Keratinocyte (primary cell): ENCODE data around the gene PPP2CA. TPM values are rescaled to one million over a fixed set of nuclear protein-coding genes. Genes with fewer than 3 reads are reported as not detected.

Experiments used
- DNase-seq: peaks from one replicate; pipeline ENCODE4 v3.0.0-alpha.2; 2011; ENCODE audit warnings: low read depth, missing footprints, low spot score
- FAIRE-seq: peaks from 2 replicates; lab custom pipeline; 2011; peaks lifted over from hg19 to GRCh38; lab: Jason Lieb, UNC
- H2AFZ ChIP-seq: 2 replicates; pipeline ENCODE4 v1.6.0; 2012; ENCODE audit warnings: low read length, control low read depth, inconsistent platforms; ENCODE audit not compliant: control insufficient read depth
- H3K27ac ChIP-seq: 2 replicates; pipeline ENCODE4 v1.5.1; 2011; ENCODE audit warnings: low read length; ENCODE audit not compliant: control insufficient read depth, insufficient read depth
- H3K27me3 ChIP-seq: 3 replicates; pipeline ENCODE4 v1.6.0; 2011; ENCODE audit warnings: low read length; ENCODE audit not compliant: control insufficient read depth, insufficient read depth; ENCODE audit errors: extremely low read depth
- H3K36me3 ChIP-seq, 2 experiments: 2 replicates in 1 of 2; 3 replicates in 1 of 2; pipeline ENCODE4 v1.5.1; 2011; ENCODE audit warnings: low read length in 2 of 2, mild to moderate bottlenecking in 1 of 2; ENCODE audit not compliant: control insufficient read depth in 2 of 2, insufficient read depth in 2 of 2; ENCODE audit errors: extremely low read depth in 1 of 2
- H3K4me1 ChIP-seq: 3 replicates; pipeline ENCODE4 v1.5.1; 2011; ENCODE audit warnings: low read length; ENCODE audit not compliant: control insufficient read depth, insufficient read depth; ENCODE audit errors: extremely low read depth
- H3K4me2 ChIP-seq: 3 replicates; pipeline ENCODE4 v1.6.0; 2011; ENCODE audit warnings: low read depth, low read length; ENCODE audit not compliant: control insufficient read depth, insufficient read depth; ENCODE audit errors: extremely low read depth
- H3K4me3 ChIP-seq, 3 experiments: fragments of 200-600 bp in 1 of 3; sonication (generic) in 1 of 3; 2 replicates in 2 of 3; 3 replicates in 1 of 3; pipeline ENCODE4 v1.5.1; 2011 to 2016; ENCODE audit warnings: low read length in 3 of 3, mild to moderate bottlenecking in 3 of 3, control low read depth in 2 of 3, inconsistent platforms in 1 of 3, low read depth in 1 of 3, mixed read lengths in 1 of 3, mixed run types in 1 of 3, moderate library complexity in 1 of 3; ENCODE audit not compliant: control insufficient read depth in 2 of 3, insufficient read depth in 2 of 3; ENCODE audit errors: extremely low read depth in 1 of 3
- H3K79me2 ChIP-seq: 2 replicates; pipeline ENCODE4 v1.6.0; 2012; ENCODE audit warnings: low read length; ENCODE audit not compliant: control insufficient read depth, insufficient read depth
- H3K9ac ChIP-seq: 3 replicates; pipeline ENCODE4 v1.6.0; 2011; ENCODE audit warnings: low read length; ENCODE audit not compliant: control insufficient read depth, insufficient read depth; ENCODE audit errors: extremely low read depth
- H3K9me1 ChIP-seq: 3 replicates; pipeline ENCODE4 v1.6.0; 2011; ENCODE audit warnings: low read length; ENCODE audit not compliant: control insufficient read depth, insufficient read depth; ENCODE audit errors: extremely low read depth
- H3K9me3 ChIP-seq: 2 replicates; pipeline ENCODE4 v1.5.1; 2012; ENCODE audit warnings: low read depth, low read length; ENCODE audit not compliant: control insufficient read depth
- H4K20me1 ChIP-seq: 3 replicates; pipeline ENCODE4 v1.6.0; 2011; ENCODE audit warnings: low read length; ENCODE audit not compliant: control insufficient read depth, insufficient read depth; ENCODE audit errors: extremely low read depth
- CTCF ChIP-seq, 3 experiments: IDR thresholded peaks in 1 of 3; conservative IDR thresholded peaks in 1 of 3; optimal IDR thresholded peaks in 1 of 3; 2 replicates in 2 of 3; 3 replicates in 1 of 3; pipeline versions ENCODE3 to v1.5.1; 2011; ENCODE audit warnings: low read length in 3 of 3, mild to moderate bottlenecking in 3 of 3, moderate library complexity in 2 of 3, control low read depth in 1 of 3, inconsistent platforms in 1 of 3; ENCODE audit not compliant: insufficient read depth in 2 of 3; ENCODE audit errors: extremely low read depth in 1 of 3
- EZH2 ChIP-seq: IDR thresholded peaks from one replicate; pipeline ENCODE4 v1.6.1; 2012; ENCODE audit warnings: inconsistent platforms, mild to moderate bottlenecking, low read length, moderate library complexity
- dilution Hi-C: fragments of 300-500 bp; cut with MboI; formaldehyde crosslinking; loops from one replicate; pipeline ENCODE4 v1.7.0; 2020; ENCODE audit warnings: low sequenced_read_pairs; ENCODE audit not compliant: extremely low pct_ligation_motif_present
- polyA plus RNA-seq, 5 experiments: library from polyadenylated mRNA; depleted of rRNA in 3 of 5; stranded (reverse) in 3 of 5; stranded (forward) in 1 of 5; unstranded in 1 of 5; fragments of >200 nt; gene quantifications; 1 replicate in 1 of 5; 2 replicates in 3 of 5; 3 replicates in 1 of 5; pipeline versions ENCODE4 v1.2.1 to v1.2.3, GENCODE V29; 2011 to 2012; ENCODE audit warnings: missing spikeins in 2 of 5, low read depth in 1 of 5, low replicate concordance in 1 of 5
- small RNA-seq, 3 experiments: library from RNA; depleted of rRNA; stranded (forward); fragments of <200 nt; gene quantifications; one replicate each; pipeline ENCODE3, GENCODE V24; 2012; ENCODE audit warnings: low read depth in 3 of 3, low replicate concordance in 1 of 3; ENCODE audit not compliant: insufficient read length in 3 of 3

Gene PPP2CA
- polyA plus RNA-seq, 1 donor (not counting 4 experiments of a cell fraction or from before 2014, with no cell fraction given) = 255 TPM

- dilution Hi-C loops = no loop called here
- Histone ChIP-seq H3K36me3 (peaks cover 31 to 35% of the 10 kb centered on the region in 2 experiments), H3K9ac (no peak overlapping the region)
Measured at GRCh38 chr5:134145041-134145757, 80.7 kb downstream of the PPP2CA start.

More at GRCh38 chr5:134145041-134145757, 80.7 kb downstream of the PPP2CA start:
- Histone ChIP-seq H3K9me3 (no peaks in the 10 kb centered on the region), H3K27me3 (no peaks in the 10 kb centered on the region), H3K4me3 (no peak overlapping the region), H3K4me2 (no peak overlapping the region), H2AFZ (no peak overlapping the region), H3K4me1 (peaks cover 8% of the 10 kb centered on the region), H3K9me1 (no peaks in the 10 kb centered on the region), H4K20me1 (peaks cover 27% of the 10 kb centered on the region), H3K27ac (no peak overlapping the region), H3K79me2 (peaks cover 13% of the 10 kb centered on the region)
- DNase-seq = no peak
- TF ChIP-seq EZH2 (no peak), CTCF (optimal IDR thresholded peaks at IDR 0.05 in 1 of 3, IDR thresholded peaks at IDR 0.05 in 1 of 3, conservative IDR thresholded peaks at IDR 0.05 in 1 of 3; ENCODE audit: extremely low read depth in 1 of 3, insufficient read depth in 2 of 3, low read length in 3 of 3) (no peak)
- FAIRE-seq = no peak

Small RNA genes lying within 50 kb of the gene (small RNA-seq; reads per million reads assigned to genes)
- gene MIR3661 = 0 reads per million in 3 experiments

Other genes with a start within 250 kb of the PPP2CA start
- 160 to 305 TPM (median 300 TPM) in 3 replicates for gene VDAC1, start 221.1 kb downstream of the PPP2CA start, polyA plus RNA-seq
- 0.23 to 0.84 TPM (median 0.83 TPM) in 3 replicates for gene TCF7, start 111.4 kb downstream of the PPP2CA start, polyA plus RNA-seq
- gene SKP1, start 49.1 kb downstream of the PPP2CA start, polyA plus RNA-seq = 318 to 558 TPM (median 444 TPM) in 3 replicates
- 0.45 to 1.7 TPM (median 1.6 TPM) in 3 replicates for gene CDKL3, start 141.1 kb upstream of the PPP2CA start, polyA plus RNA-seq
- 31.7 to 73.5 TPM (median 39.3 TPM) in 3 replicates for gene UBE2B, start 145.5 kb upstream of the PPP2CA start, polyA plus RNA-seq
- 17.4 to 28.4 TPM (median 22.2 TPM) in 3 replicates for gene CDKN2AIPNL, start 185.8 kb upstream of the PPP2CA start, polyA plus RNA-seq